ENCODE data around the gene TET3.

The TET3 gene

GRCh38 chr2:73965053-73965452, 19.7 kb upstream of the TET3 start:
- DNase-seq, result no peak

- DNase-seq, result no peak
These were observed 16.3 kb upstream of the TET3 start for GRCh38 chr2:73968357-73968937.

GRCh38 chr2:73969356-73969755, 15.4 kb upstream of the TET3 start:
- DNase-seq, result no peak

- DNase-seq, result no peak
These were observed 14.4 kb upstream of the TET3 start for GRCh38 chr2:73970141-73970803.

GRCh38 chr2:73970850-73971471, 13.7 kb upstream of the TET3 start:
- DNase-seq, result peak; percentile 41

GRCh38 chr2:73971722-73972121, 13.0 kb upstream of the TET3 start:
- no peak for DNase-seq

GRCh38 chr2:73972846-73973245, 11.9 kb upstream of the TET3 start:
- DNase-seq, result no peak

GRCh38 chr2:73975731-73976130, 9.0 kb upstream of the TET3 start:
- no peak for DNase-seq

- no peak for DNase-seq
These were observed 7.9 kb upstream of the TET3 start for GRCh38 chr2:73976803-73977202.

- DNase-seq, result no peak
These were observed 7.2 kb upstream of the TET3 start for GRCh38 chr2:73977466-73977865.

GRCh38 chr2:73979021-73979420, 5.7 kb upstream of the TET3 start:
- peak; percentile 65 for DNase-seq

GRCh38 chr2:73979686-73980085, 5.0 kb upstream of the TET3 start:
- no peak for DNase-seq

- no peak for DNase-seq
These were observed 4.1 kb upstream of the TET3 start for GRCh38 chr2:73980566-73980965.

GRCh38 chr2:73981081-73982001, 3.4 kb upstream of the TET3 start:
- DNase-seq, result no peak

GRCh38 chr2:73982140-73982617, 2.5 kb upstream of the TET3 start:
- DNase-seq, result no peak

- no peak for DNase-seq
These were observed 1.1 kb upstream of the TET3 start for GRCh38 chr2:73983322-73984202.

GRCh38 chr2:73984922-73985307, 205 bp downstream of the TET3 start:
- peak; percentile 69 for DNase-seq

- DNase-seq, result peak; percentile 73
These were observed 786 bp downstream of the TET3 start for GRCh38 chr2:73985308-73986084.

- DNase-seq, result peak; percentile 47
These were observed 1.5 kb downstream of the TET3 start for GRCh38 chr2:73986085-73986681.

GRCh38 chr2:73987109-73987947, 2.6 kb downstream of the TET3 start:
- peak; percentile 45 for DNase-seq
